Transverse colon (tissue), 4 donors: ENCODE results near the gene JADE2. TPM values are rescaled to one million over a fixed set of nuclear protein-coding genes. Genes with fewer than 3 reads are reported as not detected.
A peak's percentile ranks its signal among the peaks of the same experiment; 100 is the strongest.
"Not testable (repeated sequence)": the region's sequence is repeated elsewhere in the genome, so short reads cannot be mapped to it uniquely, and the experiment has no call there.

Experiments used
- DNase-seq: peaks from one replicate; pipeline ENCODE4 v3.0.0-alpha.2; 2019
- H3K27ac ChIP-seq, 4 donors: fragments of 200-600 bp; sonication (generic); 2 replicates each; pipeline ENCODE4 v1.5.1; 2016 to 2018; ENCODE audit warnings: inconsistent platforms in 4 of 4
- H3K27me3 ChIP-seq: fragments of 200-600 bp; sonication (generic); 2 replicates; pipeline ENCODE4 v1.5.1; 2017; ENCODE audit warnings: inconsistent platforms
- H3K36me3 ChIP-seq, 4 donors: fragments of 200-600 bp; sonication (generic); 2 replicates each; pipeline ENCODE4 v1.5.1; 2017 to 2019; ENCODE audit warnings: inconsistent platforms in 4 of 4
- H3K4me1 ChIP-seq, 4 donors: fragments of 200-600 bp; sonication (generic); 2 replicates each; pipeline ENCODE4 v1.5.1; 2017 to 2020; ENCODE audit warnings: inconsistent platforms in 4 of 4
- H3K4me3 ChIP-seq, 4 donors: fragments of 200-600 bp; sonication (generic); 1 replicate in 1 of 4; 2 replicates in 3 of 4; pipeline versions ENCODE4 v1.5.1 to v1.6.1; 2017 to 2019; ENCODE audit warnings: inconsistent platforms in 4 of 4
- H3K9me3 ChIP-seq, 2 donors: fragments of 200-600 bp; sonication (generic); 2 replicates each; pipeline ENCODE4 v1.5.1; 2017 to 2019; ENCODE audit warnings: inconsistent platforms in 2 of 2
- CTCF ChIP-seq, 5 experiments: fragments of 200-600 bp in 3 of 5; fragments of 450-650 bp in 2 of 5; sonication (generic) in 3 of 5; IDR thresholded peaks; 1 replicate in 2 of 5; 2 replicates in 3 of 5; pipeline ENCODE4 v1.5.1; 2016 to 2017; ENCODE audit warnings: antibody characterized with exemption in 5 of 5, inconsistent platforms in 3 of 5, mild to moderate bottlenecking in 2 of 5, moderate library complexity in 1 of 5
- EP300 ChIP-seq: sonication (generic); formaldehyde crosslinking; IDR thresholded peaks from one replicate; pipeline ENCODE4 v1.6.1; 2017; ENCODE audit warnings: antibody characterized with exemption, low read depth
- POLR2A ChIP-seq: fragments of 450-650 bp; IDR thresholded peaks from one replicate; pipeline ENCODE4 v1.6.1; 2016; ENCODE audit warnings: antibody characterized with exemption, mild to moderate bottlenecking, moderate library complexity
- POLR2AphosphoS5 ChIP-seq, 3 donors: sonication (generic); formaldehyde crosslinking; IDR thresholded peaks; one replicate each; pipeline ENCODE4 v1.6.1; 2016; ENCODE audit warnings: antibody characterized with exemption in 3 of 3
- WGBS, 2 donors: methylation state at CpG; one replicate each; pipeline ENCODE4 v1.1.5; 2018; ENCODE audit warnings: low coverage in 1 of 2; 5-methylcytosine and 5-hydroxymethylcytosine counted together
- in situ Hi-C, 4 donors: fragments of 200-750 bp; cut with MboI; loops; one replicate each; pipeline versions ENCODE4 v1.15.0 to v1.15.1; 2017; ENCODE audit warnings: low sequenced_read_pairs in 3 of 4, low pct_ligation_motif_present in 1 of 4, low pct_unique_long_range_greater_than_20kb in 1 of 4
- intact Hi-C: fragments of 100-400 bp; cut with DNase I; formaldehyde crosslinking; loops from one replicate; pipeline ENCODE4 v1.15.1; 2023; ENCODE audit warnings: low total_unique reads
- total RNA-seq, 4 donors: library from RNA; depleted of rRNA; stranded (reverse); fragments of >200 nt; gene quantifications; one replicate each; pipeline ENCODE4 v1.1.0, GENCODE V29; 2016

JADE2 gene
- total RNA-seq, 4 donors from 2014 or later, result 36.6 to 50.1 (median 41.4) TPM

DNA sequence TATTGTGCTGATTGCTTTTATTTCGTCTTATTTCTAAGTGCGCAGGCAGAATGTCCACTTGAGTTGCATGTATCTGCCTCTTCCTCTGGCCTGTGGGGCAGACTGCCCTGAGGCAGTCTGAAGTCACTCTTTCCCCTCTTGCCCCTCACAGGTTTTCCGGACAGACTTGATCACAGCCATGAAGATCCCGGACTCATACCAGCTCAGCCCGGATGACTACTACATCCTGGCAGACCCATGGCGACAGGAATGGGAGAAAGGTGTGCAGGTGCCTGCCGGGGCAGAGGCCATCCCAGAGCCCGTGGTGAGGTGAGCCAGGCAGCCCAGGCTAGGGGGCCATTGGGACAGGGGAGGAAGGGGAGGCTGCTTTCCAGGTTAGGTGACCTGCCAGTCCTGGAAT, 26.4 kb downstream of the JADE2 start:
- in situ Hi-C loops, result loop anchor here in 1 of 4 donors (25.0 kb wide), 1 partner anchor 365 kb away; the partner anchor contains the start of gene SKP1
- H3K9me3 ChIP-seq, result no peaks in the 10 kb centered on the region
- DNase-seq, result no peak
- H3K4me1 ChIP-seq, result peaks cover 29 to 51% (median 36%) of the 10 kb centered on the region in 4 donors
- peak overlapping the region in 1 of 4 donors; percentile 60 for H3K27ac ChIP-seq
- intact Hi-C loops, result no loop called here
- no peak overlapping the region for H3K4me3 ChIP-seq
- no peak for TF ChIP-seq CTCF (IDR thresholded peaks at IDR 0.05)
- no peak for TF ChIP-seq EP300
- no peak for TF ChIP-seq POLR2A
- TF ChIP-seq POLR2AphosphoS5 (IDR thresholded peaks at IDR 0.05), result no peak
- no peaks in the 10 kb centered on the region for H3K27me3 ChIP-seq
- H3K36me3 ChIP-seq, result peaks cover 0 to 5% (median 0%) of the 10 kb centered on the region in 4 donors
- 94% methylated on average over 2 to 8 of the region's 8 CpGs for WGBS, 2 donors

DNA sequence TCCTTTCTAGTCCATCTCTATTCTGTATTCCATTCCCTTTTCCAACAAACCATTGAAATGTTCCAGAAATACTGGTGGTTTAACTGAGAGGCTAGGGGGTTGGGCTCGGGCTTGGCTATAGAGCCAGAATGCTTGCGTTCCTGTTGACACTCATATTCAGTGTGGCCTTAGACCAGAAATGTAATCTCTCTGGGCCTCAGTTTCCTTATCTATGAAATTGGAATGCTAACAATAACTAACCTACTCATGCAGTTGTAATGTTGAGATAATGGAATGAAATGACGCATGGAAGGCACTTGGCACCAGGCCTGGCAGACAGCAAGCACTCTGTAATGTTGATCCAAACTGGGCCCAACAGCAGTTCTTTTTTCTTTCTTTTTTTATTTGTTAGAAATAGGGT, 26.8 kb downstream of the JADE2 start:
- DNase-seq, result no peak
- no peak for TF ChIP-seq POLR2AphosphoS5 (IDR thresholded peaks at IDR 0.05)
- no peak for TF ChIP-seq EP300
- no peak for TF ChIP-seq POLR2A
- no peak for TF ChIP-seq CTCF (IDR thresholded peaks at IDR 0.05)
- no peak overlapping the region for H3K4me3 ChIP-seq
- in situ Hi-C loops, result loop anchor here in 1 of 4 donors (25.0 kb wide), 1 partner anchor 365 kb away; the partner anchor contains the start of gene SKP1
- 80 to 89% methylated on average over 3 of the region's 3 CpGs for WGBS, 2 donors
- H3K36me3 ChIP-seq, result peaks cover 0 to 5% (median 0%) of the 10 kb centered on the region in 4 donors
- peak overlapping the region in 1 of 4 donors; percentile 60 for H3K27ac ChIP-seq
- no peaks in the 10 kb centered on the region for H3K27me3 ChIP-seq
- H3K4me1 ChIP-seq, result peaks cover 25 to 47% (median 32%) of the 10 kb centered on the region in 4 donors
- no peaks in the 10 kb centered on the region for H3K9me3 ChIP-seq
- intact Hi-C loops, result no loop called here

GRCh38 chr5:134552716-134553115, 27.2 kb downstream of the JADE2 start:
- H3K36me3 ChIP-seq, intact Hi-C loops, DNase-seq, H3K9me3 ChIP-seq, H3K27me3 ChIP-seq, H3K4me3 ChIP-seq: not testable (repeated sequence)
- Histone ChIP-seq H3K27ac (peak overlapping the region in 1 of 4 donors; percentile 21), H3K4me1 (peaks cover 22 to 43% (median 29%) of the 10 kb centered on the region in 4 donors)
- 93 to 100% methylated on average over 5 to 7 of the region's 7 CpGs for WGBS, 2 donors
- in situ Hi-C loops, result loop anchor here in 1 of 4 donors (25.0 kb wide), 1 partner anchor 365 kb away; the partner anchor contains the start of gene SKP1

DNA sequence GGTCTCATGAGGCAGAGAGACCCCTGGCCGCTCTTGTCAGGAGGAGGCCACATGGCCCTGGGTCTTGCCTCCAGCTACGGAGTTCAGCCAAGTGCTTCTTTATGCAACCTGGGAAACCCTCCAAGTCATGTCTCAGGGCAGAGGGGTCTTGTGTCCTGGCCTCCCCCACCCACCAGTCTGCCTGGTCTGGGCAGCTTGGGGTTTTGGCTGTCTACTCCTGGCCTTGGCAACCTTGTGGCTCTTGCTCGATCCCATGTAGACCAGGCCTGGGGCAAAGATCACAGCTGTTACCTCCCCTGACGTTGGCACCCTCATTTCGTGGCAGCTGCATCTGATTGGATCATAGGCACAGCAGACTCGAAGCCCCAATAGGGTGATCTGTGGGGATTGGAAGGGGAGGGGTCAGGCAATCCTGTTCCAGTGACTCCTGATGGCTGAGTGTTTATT, 28.4 kb downstream of the JADE2 start:
- H3K27me3 ChIP-seq, result no peaks in the 10 kb centered on the region
- H3K4me3 ChIP-seq, result no peak overlapping the region
- peak overlapping the region; percentile 18 to 46 (median 22) for H3K27ac ChIP-seq
- DNase-seq, result no peak
- TF ChIP-seq CTCF (IDR thresholded peaks at IDR 0.05) (no peak), POLR2AphosphoS5 (IDR thresholded peaks at IDR 0.05) (no peak), EP300 (no peak), POLR2A (no peak)
- H3K9me3 ChIP-seq, result no peaks in the 10 kb centered on the region
- peaks cover 0 to 5% (median 0%) of the 10 kb centered on the region in 4 donors for H3K36me3 ChIP-seq
- 65% methylated on average over 5 of the region's 6 CpGs; no CpG with 5 or more reads in 1 of the 2 donors for WGBS, 2 donors
- intact Hi-C loops (no loop called here), in situ Hi-C loops (loop anchor here in 1 of 4 donors (25.0 kb wide), 1 partner anchor 367 kb away; the partner anchor contains the start of gene SKP1)
- H3K4me1 ChIP-seq, result peaks cover 15 to 32% (median 19%) of the 10 kb centered on the region in 4 donors
